GM12878 (cell line): Measurements from ENCODE around the gene SIK3. TPM values are rescaled to one million over a fixed set of nuclear protein-coding genes. Genes with fewer than 3 reads are reported as not detected.

Experiments
- ATAC-seq: fragments of 200-7000 bp; cut with Tn5 transposase; 3 replicates; pipeline ENCODE4 v1.9.1; 2020; ENCODE audit warnings: mild to moderate bottlenecking, moderate library complexity
- BruUV-seq: library from RNA; stranded (reverse); fragments of 400-500 nt; replicated peaks from 2 replicates; lab custom pipeline; 2021; lab: Mats Ljungman, UMichigan
- CTCF ChIA-PET: fragments of 300-600 bp; sonication (Branson Sonifier 250); formaldehyde crosslinking; extraction: SDS; loops from one replicate; lab custom pipeline; 2021; ENCODE audit warnings: inconsistent platforms; lab: Yijun Ruan, JAX
- POLR2A ChIA-PET: fragments of 350-600 bp; formaldehyde crosslinking; extraction: SDS; loops from one replicate; lab custom pipeline; 2021; ENCODE audit warnings: inconsistent platforms; lab: Charles Lee
- RAD21 ChIA-PET: fragments of 300-600 bp; sonication (Branson Sonifier 250); formaldehyde crosslinking; loops from one replicate; lab custom pipeline; 2023; ENCODE audit warnings: antibody characterized with exemption; ENCODE audit not compliant: unreplicated experiment; lab: Charles Lee
- SMC1A ChIA-PET: fragments of 300-600 bp; sonication (Branson Sonifier 250); formaldehyde crosslinking; loops from one replicate; lab custom pipeline; 2023; ENCODE audit not compliant: unreplicated experiment, uncharacterized antibody; lab: Charles Lee
- DNase-seq: peaks from one replicate; pipeline ENCODE4 v3.0.0-alpha.2; 2011; ENCODE audit warnings: low read depth, low spot score
- FAIRE-seq: peaks from 3 replicates; lab custom pipeline; 2011; peaks lifted over from hg19 to GRCh38; lab: Jason Lieb, UNC
- H2AFZ ChIP-seq: 2 replicates; pipeline ENCODE4 v1.6.0; 2011; ENCODE audit warnings: low read depth, low read length, control low read depth; ENCODE audit not compliant: control insufficient read depth
- H3K27ac ChIP-seq: 2 replicates; pipeline ENCODE4 v1.5.1; 2011; ENCODE audit warnings: control low read depth; ENCODE audit not compliant: control insufficient read depth, insufficient read depth
- H3K27me3 ChIP-seq, 2 experiments: replicated peaks in 1 of 2; 2 replicates each; pipeline versions ENCODE4 v1.6.0 to v1.6.1; 2011; ENCODE audit warnings: low read length in 1 of 2; ENCODE audit not compliant: control insufficient read depth in 2 of 2, insufficient read depth in 2 of 2
- H3K36me3 ChIP-seq, 2 experiments: 2 replicates each; pipeline ENCODE4 v1.5.1; 2011; ENCODE audit warnings: low read length in 1 of 2; ENCODE audit not compliant: control insufficient read depth in 2 of 2, insufficient read depth in 2 of 2
- H3K4me1 ChIP-seq: 2 replicates; pipeline ENCODE4 v1.6.1; 2011; ENCODE audit warnings: mild to moderate bottlenecking, low read length, moderate library complexity, mixed read lengths; ENCODE audit not compliant: control insufficient read depth, insufficient read depth
- H3K4me2 ChIP-seq: 2 replicates; pipeline ENCODE4 v1.6.0; 2011; ENCODE audit warnings: control low read depth; ENCODE audit not compliant: control insufficient read depth, insufficient read depth
- H3K4me3 ChIP-seq: fragments of 200-600 bp; sonication (generic); 2 replicates; pipeline ENCODE4 v1.5.1; 2016
- H3K79me2 ChIP-seq: 2 replicates; pipeline ENCODE4 v1.6.0; 2011; ENCODE audit warnings: low read length; ENCODE audit not compliant: control insufficient read depth, insufficient read depth
- H3K9ac ChIP-seq: 2 replicates; pipeline ENCODE4 v1.8.0; 2011; ENCODE audit warnings: low read length, control low read depth, mixed read lengths; ENCODE audit not compliant: control insufficient read depth, insufficient read depth
- H3K9me3 ChIP-seq: replicated peaks from 3 replicates; pipeline ENCODE4 v1.5.1; 2011; ENCODE audit warnings: mild to moderate bottlenecking, low read length; ENCODE audit not compliant: control insufficient read depth, insufficient read depth
- H4K20me1 ChIP-seq: 2 replicates; pipeline ENCODE4 v1.6.0; 2011; ENCODE audit not compliant: control insufficient read depth, insufficient read depth
- CBFB ChIP-seq: IDR thresholded peaks from 2 replicates; pipeline ENCODE4 v1.6.1; 2016; ENCODE audit warnings: antibody characterized with exemption, low read depth
- CBX3 ChIP-seq: fragments of 200-600 bp; sonication (generic); IDR thresholded peaks from 2 replicates; pipeline ENCODE4 v1.6.1; 2016; ENCODE audit warnings: low read depth, borderline replicate concordance
- POLR2AphosphoS5 ChIP-seq: IDR thresholded peaks from 2 replicates; pipeline ENCODE4 v1.6.1; 2011; ENCODE audit warnings: mild to moderate bottlenecking, low read length, inconsistent platforms
- SREBF2 ChIP-seq: IDR thresholded peaks from 2 replicates; pipeline ENCODE4 v1.6.1; 2012; ENCODE audit warnings: mild to moderate bottlenecking, low read length
- TCF7 ChIP-seq: IDR thresholded peaks from 2 replicates; pipeline ENCODE4 v1.6.1; 2014; ENCODE audit warnings: antibody characterized with exemption, borderline replicate concordance
- WGBS: methylation state at CpG from one replicate; pipeline ENCODE4 v1.1.6; 2016; ENCODE audit warnings: low lambda C conversion rate; ENCODE audit not compliant: insufficient replicate concordance, insufficient coverage; ENCODE audit errors: missing lambda C conversion rate; 5-methylcytosine and 5-hydroxymethylcytosine counted together
- in situ Hi-C: fragments of 300-500 bp; cut with MboI; formaldehyde crosslinking; loops from 9 replicates; pipeline ENCODE4 v1.14.3; 2018; ENCODE audit warnings: mixed read lengths
- intact Hi-C: fragments of 100-400 bp; cut with micrococcal nuclease; formaldehyde crosslinking; loops from one replicate; pipeline ENCODE4 v1.14.2; 2022; ENCODE audit not compliant: unreplicated experiment
- polyA plus RNA-seq, 11 experiments: library from polyadenylated mRNA; depleted of rRNA in 4 of 11; unstranded in 6 of 11; stranded (reverse) in 5 of 11; fragments of >200 nt; fragmentation: Nextera tagmentation in 4 of 11; fragmentation: Illumina TruSeq in 1 of 11; extraction: Ambion mirVana in 4 of 11; extraction: Trizol in 1 of 11; gene quantifications; 1 replicate in 1 of 11; 2 replicates in 10 of 11; pipeline versions ENCODE4 v1.2.1 to v1.2.3, GENCODE V29; 2011 to 2016; ENCODE audit warnings: inconsistent platforms in 2 of 11, missing spikeins in 2 of 11, low read depth in 1 of 11
- total RNA-seq, 4 experiments: library from RNA; depleted of rRNA in 3 of 4; stranded (reverse); fragments of >200 nt in 3 of 4; fragmentation: Illumina TruSeq in 1 of 4; extraction: Trizol in 1 of 4; gene quantifications; 2 replicates each; pipeline versions ENCODE4 v1.2.1 to v1.2.3, GENCODE V29; 2013 to 2021
- TF ChIP-seq, protein P1 (sequence below): IDR thresholded peaks from 2 replicates; pipeline ENCODE4 v1.6.1; 2012; ENCODE audit warnings: mild to moderate bottlenecking, low read depth, low read length
- TF ChIP-seq, protein P2 (sequence below): IDR thresholded peaks from 2 replicates; pipeline ENCODE4 v1.6.1; 2012; ENCODE audit warnings: low read depth, low read length, improper control_type of control experiment

SIK3 gene
- total and polyA plus RNA-seq, 10 of the 15 experiments (the other 5 are each of a cell fraction or from before 2014, with no cell fraction given), result 2.5 to 31.9 (median 11.1) TPM

DNA sequence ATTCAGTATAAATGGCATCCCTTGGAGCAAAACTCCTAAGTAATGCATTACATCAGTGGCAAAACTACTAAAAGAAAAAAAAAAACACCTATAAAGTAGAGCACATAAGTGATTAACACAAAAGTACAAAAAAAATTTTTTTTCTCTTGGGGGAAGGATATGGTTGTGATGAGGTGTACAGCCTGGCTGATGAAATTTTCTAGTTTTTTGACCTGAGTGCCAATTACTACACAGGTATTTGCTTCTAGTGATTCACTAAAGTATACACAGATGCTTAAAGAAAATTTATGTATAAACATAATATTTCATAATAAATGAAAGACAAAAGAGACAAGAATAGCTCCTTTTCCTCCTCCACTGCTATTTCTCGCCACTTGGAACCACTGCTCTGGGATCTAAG, 189.0 kb downstream of the SIK3 start (continued):
- TF ChIP-seq, protein P1, sequence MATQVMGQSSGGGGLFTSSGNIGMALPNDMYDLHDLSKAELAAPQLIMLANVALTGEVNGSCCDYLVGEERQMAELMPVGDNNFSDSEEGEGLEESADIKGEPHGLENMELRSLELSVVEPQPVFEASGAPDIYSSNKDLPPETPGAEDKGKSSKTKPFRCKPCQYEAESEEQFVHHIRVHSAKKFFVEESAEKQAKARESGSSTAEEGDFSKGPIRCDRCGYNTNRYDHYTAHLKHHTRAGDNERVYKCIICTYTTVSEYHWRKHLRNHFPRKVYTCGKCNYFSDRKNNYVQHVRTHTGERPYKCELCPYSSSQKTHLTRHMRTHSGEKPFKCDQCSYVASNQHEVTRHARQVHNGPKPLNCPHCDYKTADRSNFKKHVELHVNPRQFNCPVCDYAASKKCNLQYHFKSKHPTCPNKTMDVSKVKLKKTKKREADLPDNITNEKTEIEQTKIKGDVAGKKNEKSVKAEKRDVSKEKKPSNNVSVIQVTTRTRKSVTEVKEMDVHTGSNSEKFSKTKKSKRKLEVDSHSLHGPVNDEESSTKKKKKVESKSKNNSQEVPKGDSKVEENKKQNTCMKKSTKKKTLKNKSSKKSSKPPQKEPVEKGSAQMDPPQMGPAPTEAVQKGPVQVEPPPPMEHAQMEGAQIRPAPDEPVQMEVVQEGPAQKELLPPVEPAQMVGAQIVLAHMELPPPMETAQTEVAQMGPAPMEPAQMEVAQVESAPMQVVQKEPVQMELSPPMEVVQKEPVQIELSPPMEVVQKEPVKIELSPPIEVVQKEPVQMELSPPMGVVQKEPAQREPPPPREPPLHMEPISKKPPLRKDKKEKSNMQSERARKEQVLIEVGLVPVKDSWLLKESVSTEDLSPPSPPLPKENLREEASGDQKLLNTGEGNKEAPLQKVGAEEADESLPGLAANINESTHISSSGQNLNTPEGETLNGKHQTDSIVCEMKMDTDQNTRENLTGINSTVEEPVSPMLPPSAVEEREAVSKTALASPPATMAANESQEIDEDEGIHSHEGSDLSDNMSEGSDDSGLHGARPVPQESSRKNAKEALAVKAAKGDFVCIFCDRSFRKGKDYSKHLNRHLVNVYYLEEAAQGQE, result no peak

DNA sequence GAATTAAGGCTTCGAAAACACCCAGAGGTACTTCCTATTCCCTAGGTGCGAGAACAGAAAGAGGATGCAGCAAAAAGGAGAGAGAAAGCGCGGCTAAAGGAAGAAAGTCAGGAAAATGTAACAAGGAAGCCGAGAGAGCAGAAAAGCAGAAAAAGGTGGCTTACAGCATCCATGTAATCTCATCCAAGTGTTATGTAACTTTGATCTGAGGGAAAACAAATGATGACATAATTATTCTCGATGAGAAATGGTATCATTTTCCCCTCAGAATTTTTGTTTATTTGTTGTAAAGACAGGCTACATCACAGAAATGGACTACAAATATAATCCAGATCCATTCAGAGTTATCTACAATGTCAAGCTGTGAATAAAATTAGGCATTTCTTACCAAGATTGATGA, 191.7 kb downstream of the SIK3 start:
- TF ChIP-seq CBX3, result no peak
- TF ChIP-seq TCF7, result no peak
- no peak for TF ChIP-seq SREBF2
- no peak for TF ChIP-seq POLR2AphosphoS5
- no peak for TF ChIP-seq CBFB
- TF ChIP-seq, protein P2, sequence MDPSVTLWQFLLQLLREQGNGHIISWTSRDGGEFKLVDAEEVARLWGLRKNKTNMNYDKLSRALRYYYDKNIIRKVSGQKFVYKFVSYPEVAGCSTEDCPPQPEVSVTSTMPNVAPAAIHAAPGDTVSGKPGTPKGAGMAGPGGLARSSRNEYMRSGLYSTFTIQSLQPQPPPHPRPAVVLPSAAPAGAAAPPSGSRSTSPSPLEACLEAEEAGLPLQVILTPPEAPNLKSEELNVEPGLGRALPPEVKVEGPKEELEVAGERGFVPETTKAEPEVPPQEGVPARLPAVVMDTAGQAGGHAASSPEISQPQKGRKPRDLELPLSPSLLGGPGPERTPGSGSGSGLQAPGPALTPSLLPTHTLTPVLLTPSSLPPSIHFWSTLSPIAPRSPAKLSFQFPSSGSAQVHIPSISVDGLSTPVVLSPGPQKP, result no peak
- no peaks in the 10 kb centered on the region for H3K4me1 ChIP-seq
- in situ Hi-C loops, result no loop called here
- ChIA-PET SMC1A (no interaction called here), POLR2A (no interaction called here), RAD21 (no interaction called here), CTCF (no interaction called here)
- no peaks in the 10 kb centered on the region for H3K79me2 ChIP-seq
- H3K4me3 ChIP-seq, result no peak overlapping the region
- no peak for FAIRE-seq
- intact Hi-C loops, result no loop called here
- no peak for DNase-seq
- H3K27ac ChIP-seq, result no peak overlapping the region
- H2AFZ ChIP-seq, result no peak overlapping the region
- BruUV-seq, result no TSS peak
- H3K4me2 ChIP-seq, result no peak overlapping the region
- H3K27me3 ChIP-seq, result no peaks in the 10 kb centered on the region
- no peaks in the 10 kb centered on the region for H3K9me3 ChIP-seq
- peaks cover 0 to 2% of the 10 kb centered on the region in 2 experiments; a peak in 1 of 4 replicates for H3K36me3 ChIP-seq
- no peak overlapping the region for H3K9ac ChIP-seq
- WGBS, result 94% methylated on average over 6 of the region's 6 CpGs
- no peaks in the 10 kb centered on the region for H4K20me1 ChIP-seq
- no peak for ATAC-seq
